Hindlimb muscle (tissue), 1 donor: ENCODE measurements around the gene SSX1. TPM values are rescaled to one million over a fixed set of nuclear protein-coding genes. Genes with fewer than 3 reads are reported as not detected.
"Not testable (repeated sequence)": the region's sequence is repeated elsewhere in the genome, so short reads cannot be mapped to it uniquely, and the experiment has no call there.

Experiments
- DNase-seq: peaks from one replicate; pipeline ENCODE4 v3.0.0-alpha.2; 2013
- polyA plus RNA-seq: library from polyadenylated mRNA; unstranded; fragments of 120-200 nt; gene quantifications from one replicate; pipeline ENCODE4 v1.2.1, GENCODE V29; 2013; ENCODE audit not compliant: insufficient read length

Gene SSX1
- polyA plus RNA-seq: not detected

GRCh38 chrX:48255062-48255796 lies at the start of gene SSX1:
Gene SSX1 (plus strand): TSS chrX:48255392. CDS start chrX:48257242, 1,850 bp downstream.
- DNase-seq: not testable (repeated sequence)

GRCh38 chrX:48214341-48214740 lies 40.9 kb upstream of the SSX1 start:
- DNase-seq: not testable (repeated sequence)

- DNase-seq: not testable (repeated sequence)
Measured at GRCh38 chrX:48224196-48224595, 31.0 kb upstream of the SSX1 start.

- DNase-seq: not testable (repeated sequence)
Measured at GRCh38 chrX:48252945-48253344, 2.2 kb upstream of the SSX1 start.

GRCh38 chrX:48274365-48274764 lies 19.2 kb downstream of the SSX1 start:
- not testable (repeated sequence) for DNase-seq

GRCh38 chrX:48278958-48279357 lies 23.8 kb downstream of the SSX1 start:
- DNase-seq: peak; percentile 67

- not testable (repeated sequence) for DNase-seq
Measured at GRCh38 chrX:48280729-48281128, 25.5 kb downstream of the SSX1 start.

- DNase-seq: no peak
Measured at GRCh38 chrX:48306175-48306574, 51.0 kb downstream of the SSX1 start.

GRCh38 chrX:48313996-48314395 lies 58.8 kb downstream of the SSX1 start:
- DNase-seq: not testable (repeated sequence)

Other genes starting within 250 kb of the SSX1 start
- not detected for gene SPACA5, start 248.4 kb upstream of the SSX1 start, polyA plus RNA-seq
- 2.4 TPM for gene ZNF630, start 183.8 kb upstream of the SSX1 start, polyA plus RNA-seq
- gene SPACA5B, start 124.8 kb upstream of the SSX1 start, polyA plus RNA-seq: not detected
- not detected for gene SSX5, start 58.6 kb upstream of the SSX1 start, polyA plus RNA-seq
- gene SSX3, start 101.3 kb downstream of the SSX1 start, polyA plus RNA-seq: not detected
- not detected for gene SSX4, start 128.1 kb downstream of the SSX1 start, polyA plus RNA-seq
- not detected for gene SSX4B, start 156.6 kb downstream of the SSX1 start, polyA plus RNA-seq
- gene SLC38A5, start 214.9 kb downstream of the SSX1 start, polyA plus RNA-seq: 6.7 TPM
- 26.3 TPM for gene FTSJ1, start 220.8 kb downstream of the SSX1 start, polyA plus RNA-seq